Measurements from ENCODE around the gene LRMDA. TPM values are rescaled to one million over a fixed set of nuclear protein-coding genes. Genes with fewer than 3 reads are reported as not detected.

Gene LRMDA
- total RNA-seq, 3 donors from 2014 or later, result 8.3 to 17.1 (median 11.1) TPM

DNA sequence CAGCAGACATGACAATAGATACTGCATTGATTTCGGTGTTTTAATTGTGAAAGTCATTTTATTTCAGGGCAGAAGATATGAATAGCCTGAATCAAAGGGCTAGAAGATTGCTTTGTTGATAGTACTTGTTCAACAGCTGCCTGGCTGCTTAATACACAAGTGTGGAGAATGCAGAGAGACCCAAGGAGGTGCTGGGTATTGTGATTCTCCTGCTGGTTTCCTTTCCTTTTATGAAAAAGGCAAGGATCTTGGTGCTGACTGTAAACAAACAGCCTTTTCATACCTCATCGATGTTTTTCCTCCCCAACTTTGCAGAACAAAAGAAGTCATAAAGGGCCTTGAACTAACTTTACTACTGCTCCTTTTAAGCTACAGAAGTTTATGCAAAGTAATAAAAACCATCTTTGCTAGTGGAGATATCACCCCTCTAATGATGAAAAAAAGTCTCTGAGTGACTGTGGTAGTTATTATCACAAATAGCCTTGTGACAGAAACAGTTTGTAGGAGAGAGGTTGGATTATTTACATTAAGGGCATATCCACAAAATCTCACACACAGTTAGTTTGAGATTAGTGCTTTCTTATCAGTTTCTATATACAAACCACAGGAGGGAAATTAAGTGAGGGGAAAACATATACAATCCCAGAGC is 800.0 kb downstream of the LRMDA start:
- H3K27me3 ChIP-seq, result no peaks in the 10 kb centered on the region
- no peaks in the 10 kb centered on the region for H3K4me1 ChIP-seq
- H3K36me3 ChIP-seq, result no peaks in the 10 kb centered on the region
- TF ChIP-seq POLR2A (IDR thresholded peaks at IDR 0.05) (no peak), POLR2AphosphoS5 (IDR thresholded peaks at IDR 0.05) (no peak)
- TF ChIP-seq, protein P1, sequence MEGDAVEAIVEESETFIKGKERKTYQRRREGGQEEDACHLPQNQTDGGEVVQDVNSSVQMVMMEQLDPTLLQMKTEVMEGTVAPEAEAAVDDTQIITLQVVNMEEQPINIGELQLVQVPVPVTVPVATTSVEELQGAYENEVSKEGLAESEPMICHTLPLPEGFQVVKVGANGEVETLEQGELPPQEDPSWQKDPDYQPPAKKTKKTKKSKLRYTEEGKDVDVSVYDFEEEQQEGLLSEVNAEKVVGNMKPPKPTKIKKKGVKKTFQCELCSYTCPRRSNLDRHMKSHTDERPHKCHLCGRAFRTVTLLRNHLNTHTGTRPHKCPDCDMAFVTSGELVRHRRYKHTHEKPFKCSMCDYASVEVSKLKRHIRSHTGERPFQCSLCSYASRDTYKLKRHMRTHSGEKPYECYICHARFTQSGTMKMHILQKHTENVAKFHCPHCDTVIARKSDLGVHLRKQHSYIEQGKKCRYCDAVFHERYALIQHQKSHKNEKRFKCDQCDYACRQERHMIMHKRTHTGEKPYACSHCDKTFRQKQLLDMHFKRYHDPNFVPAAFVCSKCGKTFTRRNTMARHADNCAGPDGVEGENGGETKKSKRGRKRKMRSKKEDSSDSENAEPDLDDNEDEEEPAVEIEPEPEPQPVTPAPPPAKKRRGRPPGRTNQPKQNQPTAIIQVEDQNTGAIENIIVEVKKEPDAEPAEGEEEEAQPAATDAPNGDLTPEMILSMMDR (IDR thresholded peaks at IDR 0.05), result no peak
- no peak overlapping the region for H3K27ac ChIP-seq
- no peak for DNase-seq (ENCODE audit: low spot score in 2 of 2)
- intact Hi-C loops (cut with DNase I; ENCODE audit: low total_unique reads), result no loop called here
- no peaks in the 10 kb centered on the region for H3K9me3 ChIP-seq
- H3K4me3 ChIP-seq, result no peak overlapping the region

DNA sequence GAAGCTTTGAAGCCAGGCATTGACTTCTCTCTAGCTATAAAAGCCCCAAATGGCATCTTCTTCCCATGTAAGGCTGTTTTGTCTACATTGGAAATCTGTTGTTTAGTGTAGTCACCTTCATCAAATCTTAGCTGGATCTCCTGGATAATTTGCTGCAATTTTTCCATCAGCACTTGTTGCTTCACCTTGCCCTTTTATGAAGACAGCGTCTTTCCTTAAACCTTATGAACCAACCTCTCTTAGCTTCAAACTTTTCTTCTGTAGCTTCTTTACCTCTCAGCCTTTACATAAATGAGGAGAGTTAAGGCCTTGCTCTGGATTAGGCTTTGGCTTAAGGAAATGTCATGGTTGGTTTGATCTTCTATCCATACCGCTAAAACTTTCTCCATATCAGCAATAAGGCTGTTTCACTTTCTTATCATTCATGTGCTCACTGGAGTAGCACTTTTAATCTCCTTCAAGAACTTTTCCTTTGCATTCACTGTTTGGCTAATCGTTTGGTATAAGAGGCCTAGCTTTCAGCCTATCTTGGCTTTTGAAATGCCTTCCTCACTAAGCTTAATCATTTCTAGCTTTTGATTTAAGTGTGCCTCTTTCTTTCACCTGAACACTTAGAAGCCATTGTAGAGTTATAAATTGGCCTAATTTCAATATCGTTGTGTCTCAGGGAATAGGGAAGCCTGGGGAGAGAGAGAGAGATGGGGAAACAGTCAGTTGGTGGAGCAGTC is 803.2 kb downstream of the LRMDA start:
- H3K27ac ChIP-seq, result no peak overlapping the region
- TF ChIP-seq, protein P1 (IDR thresholded peaks at IDR 0.05), result no peak
- TF ChIP-seq POLR2A (IDR thresholded peaks at IDR 0.05), result no peak
- no peak for TF ChIP-seq POLR2AphosphoS5 (IDR thresholded peaks at IDR 0.05)

DNA sequence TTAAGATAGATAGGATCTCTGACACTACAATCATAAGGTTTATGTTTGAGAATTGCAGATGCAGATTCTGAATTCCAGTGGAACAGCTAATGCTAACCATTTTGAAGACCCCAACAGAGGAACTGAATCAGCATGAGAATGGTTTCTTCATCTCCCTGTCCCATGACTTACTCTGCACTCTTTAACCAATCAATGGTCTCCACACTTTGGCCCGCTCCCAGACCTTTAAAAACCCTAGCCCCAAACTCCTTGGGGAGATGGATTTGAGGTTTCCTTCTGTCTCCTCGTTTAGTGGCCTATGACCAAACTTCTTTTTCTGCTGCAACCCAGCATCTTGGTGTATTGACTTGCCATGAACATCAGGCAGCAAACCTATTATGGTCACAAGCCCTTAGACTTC is 804.9 kb downstream of the LRMDA start:
- intact Hi-C loops (cut with DNase I; ENCODE audit: low total_unique reads), result no loop called here
- TF ChIP-seq POLR2A (IDR thresholded peaks at IDR 0.05), result no peak
- TF ChIP-seq, protein P1 (IDR thresholded peaks at IDR 0.05), result no peak
- no peak for TF ChIP-seq POLR2AphosphoS5 (IDR thresholded peaks at IDR 0.05)
- Histone ChIP-seq H3K9me3 (no peaks in the 10 kb centered on the region), H3K27ac (no peak overlapping the region), H3K27me3 (no peaks in the 10 kb centered on the region), H3K4me3 (no peak overlapping the region), H3K4me1 (no peaks in the 10 kb centered on the region), H3K36me3 (no peaks in the 10 kb centered on the region)
- no peak for DNase-seq (ENCODE audit: low spot score in 2 of 2)

More for the DNA sequence above, 803.2 kb downstream of the LRMDA start:
- Histone ChIP-seq H3K4me1 (no peaks in the 10 kb centered on the region), H3K36me3 (no peaks in the 10 kb centered on the region), H3K9me3 (no peaks in the 10 kb centered on the region), H3K4me3 (no peak overlapping the region), H3K27me3 (no peaks in the 10 kb centered on the region)
- DNase-seq (ENCODE audit: low spot score in 2 of 2), result no peak
- intact Hi-C loops (cut with DNase I; ENCODE audit: low total_unique reads), result no loop called here

DNA sequence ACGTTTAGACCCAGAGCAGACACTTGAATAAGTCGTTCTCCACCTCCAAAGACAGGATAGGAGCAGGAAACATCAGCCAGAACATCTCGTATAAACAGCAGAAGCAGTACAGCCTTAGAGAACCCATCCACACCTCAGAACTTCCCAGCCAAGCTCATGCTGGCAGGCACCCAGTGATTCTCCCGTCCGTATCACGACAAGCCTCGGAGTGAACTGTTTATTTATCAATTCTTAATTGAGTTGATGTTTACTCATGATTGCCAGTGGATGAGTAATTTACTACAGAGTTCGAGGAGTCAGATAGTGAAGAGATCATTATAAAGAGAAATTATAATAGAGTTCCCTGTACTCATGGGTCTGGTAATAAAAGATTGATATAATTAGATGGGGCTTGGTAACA is 811.5 kb downstream of the LRMDA start:
- H3K4me3 ChIP-seq, result no peak overlapping the region
- no peak for TF ChIP-seq POLR2AphosphoS5 (IDR thresholded peaks at IDR 0.05)
- TF ChIP-seq, protein P1 (IDR thresholded peaks at IDR 0.05), result no peak
- no peak for TF ChIP-seq POLR2A (IDR thresholded peaks at IDR 0.05)
- no peaks in the 10 kb centered on the region for H3K36me3 ChIP-seq
- no peaks in the 10 kb centered on the region for H3K4me1 ChIP-seq
- H3K27ac ChIP-seq, result no peak overlapping the region
- no peak for DNase-seq (ENCODE audit: low spot score in 2 of 2)
- no peaks in the 10 kb centered on the region for H3K27me3 ChIP-seq
- H3K9me3 ChIP-seq, result no peaks in the 10 kb centered on the region
- intact Hi-C loops (cut with DNase I; ENCODE audit: low total_unique reads), result no loop called here

DNA sequence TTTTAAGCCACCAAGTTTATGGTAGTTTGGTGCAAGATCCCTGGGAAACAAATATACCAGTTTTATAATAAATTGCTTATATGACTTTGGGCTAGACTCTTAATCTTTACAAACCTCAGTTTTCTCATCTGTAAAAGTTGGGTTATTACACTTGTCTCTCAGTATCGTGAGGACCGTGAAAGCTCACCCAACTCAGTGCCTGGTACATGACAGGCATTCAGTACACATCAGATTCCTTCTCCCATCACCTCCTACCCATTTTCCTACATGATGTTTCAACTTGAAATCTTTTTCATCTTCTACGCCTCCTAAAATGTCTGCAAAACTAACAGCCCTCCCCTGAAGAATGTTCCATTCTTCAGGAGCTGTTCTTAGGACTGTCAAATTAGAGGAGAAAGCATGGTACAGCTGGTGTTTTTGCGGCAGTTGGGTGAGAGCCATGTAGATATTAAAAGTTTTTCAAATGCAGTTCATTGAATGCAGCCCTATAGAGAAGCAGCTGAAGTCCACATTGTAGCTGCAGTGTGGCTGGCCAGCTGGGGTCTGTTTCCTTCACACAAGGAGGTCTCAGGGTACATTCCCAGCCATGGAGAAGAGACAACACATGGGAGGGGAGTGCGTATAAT is 812.8 kb downstream of the LRMDA start:
- Histone ChIP-seq H3K27me3 (no peaks in the 10 kb centered on the region), H3K9me3 (no peaks in the 10 kb centered on the region), H3K4me3 (no peak overlapping the region), H3K4me1 (no peaks in the 10 kb centered on the region), H3K36me3 (no peaks in the 10 kb centered on the region), H3K27ac (no peak overlapping the region)
- intact Hi-C loops (cut with DNase I; ENCODE audit: low total_unique reads), result no loop called here
- no peak for DNase-seq (ENCODE audit: low spot score in 2 of 2)
- no peak for TF ChIP-seq POLR2A (IDR thresholded peaks at IDR 0.05)
- TF ChIP-seq POLR2AphosphoS5 (IDR thresholded peaks at IDR 0.05), result no peak
- TF ChIP-seq, protein P1 (IDR thresholded peaks at IDR 0.05), result no peak
